ENCODE measurements around the gene UBE3D. TPM values are rescaled to one million over a fixed set of nuclear protein-coding genes. Genes with fewer than 3 reads are reported as not detected.

The UBE3D gene
- total and polyA plus RNA-seq, 2 donors (not counting 1 experiment from before 2014, with no cell fraction given): 3.3 to 11.5 TPM

DNA sequence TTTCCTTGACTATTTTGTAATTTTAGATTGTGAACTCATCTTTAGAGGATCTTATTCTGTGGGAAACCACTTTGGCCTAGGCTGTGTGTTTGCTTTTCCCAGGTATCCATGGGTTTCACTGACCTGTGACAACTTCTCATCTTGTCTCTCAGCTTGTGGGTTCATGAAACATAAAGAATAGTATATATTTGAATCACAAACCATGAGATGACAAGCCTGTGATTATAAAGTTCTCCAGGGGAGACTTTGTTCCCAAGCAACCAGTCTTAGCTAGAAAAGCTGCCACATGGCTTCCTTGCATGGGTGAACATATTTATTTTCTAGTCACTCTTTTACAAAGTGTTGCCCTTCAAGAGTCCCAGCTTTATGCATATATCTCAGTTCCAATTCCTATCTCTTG, 201.9 kb downstream of the UBE3D start:
- H3K9me3 Mint-ChIP-seq (ENCODE audit: insufficient read depth): peaks cover 2% of the 10 kb centered on the region
- Histone ChIP-seq H3K27me3 (replicated peaks in 1 of 4; ENCODE audit: control extremely low read depth in 1 of 4, control insufficient read depth in 3 of 4, insufficient read depth in 4 of 4, low read length in 3 of 4) (no peaks in the 10 kb centered on the region), H3K4me3 (ENCODE audit: control extremely low read depth in 1 of 5, extremely low read depth in 1 of 5, insufficient read depth in 1 of 5, low read depth in 2 of 5, low read length in 4 of 5) (no peak overlapping the region), H2AFZ (ENCODE audit: insufficient read depth, low read depth, low read length, poor library complexity, severe bottlenecking) (no peak overlapping the region), H3K27ac (ENCODE audit: low read length in 2 of 2) (no peak overlapping the region), H3K4me2 (replicated peaks; ENCODE audit: low read depth, low read length, poor library complexity, severe bottlenecking) (no peak overlapping the region), H3K79me2 (ENCODE audit: control insufficient read depth, insufficient read depth, low read length) (no peaks in the 10 kb centered on the region), H3K36me3 (replicated peaks in 1 of 2; ENCODE audit: control extremely low read depth in 1 of 2, control insufficient read depth in 1 of 2, extremely low read depth in 1 of 2, insufficient read depth in 2 of 2, low read length in 1 of 2) (no peaks in the 10 kb centered on the region), H3K9me3 (ENCODE audit: control extremely low read depth in 1 of 3, control insufficient read depth in 2 of 3, insufficient read depth in 1 of 3, low read length in 2 of 3) (no peaks in the 10 kb centered on the region), H4K20me1 (ENCODE audit: control insufficient read depth, insufficient read depth, low read length, poor library complexity, severe bottlenecking) (no peaks in the 10 kb centered on the region), H3K9ac (ENCODE audit: low read length) (no peak overlapping the region), H3K4me1 (ENCODE audit: control insufficient read depth in 2 of 2, insufficient read depth in 2 of 2, low read length in 2 of 2) (no peaks in the 10 kb centered on the region)
- intact Hi-C loops (cut with micrococcal nuclease): no loop called here
- CTCF ChIA-PET: no interaction called here
- no peaks in the 10 kb centered on the region for H3K4me1 Mint-ChIP-seq
- no peak overlapping the region for H3K4me3 Mint-ChIP-seq
- TF ChIP-seq, protein P1, sequence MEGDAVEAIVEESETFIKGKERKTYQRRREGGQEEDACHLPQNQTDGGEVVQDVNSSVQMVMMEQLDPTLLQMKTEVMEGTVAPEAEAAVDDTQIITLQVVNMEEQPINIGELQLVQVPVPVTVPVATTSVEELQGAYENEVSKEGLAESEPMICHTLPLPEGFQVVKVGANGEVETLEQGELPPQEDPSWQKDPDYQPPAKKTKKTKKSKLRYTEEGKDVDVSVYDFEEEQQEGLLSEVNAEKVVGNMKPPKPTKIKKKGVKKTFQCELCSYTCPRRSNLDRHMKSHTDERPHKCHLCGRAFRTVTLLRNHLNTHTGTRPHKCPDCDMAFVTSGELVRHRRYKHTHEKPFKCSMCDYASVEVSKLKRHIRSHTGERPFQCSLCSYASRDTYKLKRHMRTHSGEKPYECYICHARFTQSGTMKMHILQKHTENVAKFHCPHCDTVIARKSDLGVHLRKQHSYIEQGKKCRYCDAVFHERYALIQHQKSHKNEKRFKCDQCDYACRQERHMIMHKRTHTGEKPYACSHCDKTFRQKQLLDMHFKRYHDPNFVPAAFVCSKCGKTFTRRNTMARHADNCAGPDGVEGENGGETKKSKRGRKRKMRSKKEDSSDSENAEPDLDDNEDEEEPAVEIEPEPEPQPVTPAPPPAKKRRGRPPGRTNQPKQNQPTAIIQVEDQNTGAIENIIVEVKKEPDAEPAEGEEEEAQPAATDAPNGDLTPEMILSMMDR (IDR thresholded peaks at IDR 0.05): no peak
- TF ChIP-seq EZH2 (IDR thresholded peaks at IDR 0.05; ENCODE audit: borderline replicate concordance, insufficient read depth, low read depth, low read length, poor library complexity, severe bottlenecking): no peak
- DNase-seq (no peak), ATAC-seq (ENCODE audit: low read depth) (no peak)
- POLR2A ChIA-PET: no interaction called here
- H3K27ac Mint-ChIP-seq: no peak overlapping the region
- no peaks in the 10 kb centered on the region for H3K27me3 Mint-ChIP-seq

DNA sequence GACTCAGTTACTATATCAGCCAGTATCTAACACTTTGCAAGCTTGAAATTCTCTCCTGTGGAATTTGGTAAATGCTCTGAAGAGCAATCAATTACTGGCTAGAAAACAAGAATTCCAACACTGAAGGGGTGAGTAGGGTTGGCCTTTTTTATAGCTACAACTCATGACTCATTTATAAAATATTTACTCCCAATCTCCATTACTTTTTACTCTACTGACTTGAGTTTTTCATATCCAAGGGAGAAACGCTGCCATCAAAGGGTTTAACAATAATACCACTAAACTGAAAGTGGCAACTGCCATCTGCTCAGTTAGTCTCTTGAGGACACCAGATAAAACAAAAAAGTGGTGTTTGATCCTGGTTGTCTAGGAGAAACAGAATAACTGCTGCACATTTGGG, 203.1 kb downstream of the UBE3D start:
- Histone ChIP-seq H3K36me3 (replicated peaks in 1 of 2; ENCODE audit: control extremely low read depth in 1 of 2, control insufficient read depth in 1 of 2, extremely low read depth in 1 of 2, insufficient read depth in 2 of 2, low read length in 1 of 2) (no peaks in the 10 kb centered on the region), H3K27ac (ENCODE audit: low read length in 2 of 2) (no peak overlapping the region), H3K9me3 (ENCODE audit: control extremely low read depth in 1 of 3, control insufficient read depth in 2 of 3, insufficient read depth in 1 of 3, low read length in 2 of 3) (no peaks in the 10 kb centered on the region), H4K20me1 (ENCODE audit: control insufficient read depth, insufficient read depth, low read length, poor library complexity, severe bottlenecking) (no peaks in the 10 kb centered on the region), H3K79me2 (ENCODE audit: control insufficient read depth, insufficient read depth, low read length) (no peaks in the 10 kb centered on the region), H2AFZ (ENCODE audit: insufficient read depth, low read depth, low read length, poor library complexity, severe bottlenecking) (no peak overlapping the region), H3K9ac (ENCODE audit: low read length) (no peak overlapping the region), H3K27me3 (replicated peaks in 1 of 4; ENCODE audit: control extremely low read depth in 1 of 4, control insufficient read depth in 3 of 4, insufficient read depth in 4 of 4, low read length in 3 of 4) (no peaks in the 10 kb centered on the region), H3K4me1 (ENCODE audit: control insufficient read depth in 2 of 2, insufficient read depth in 2 of 2, low read length in 2 of 2) (no peaks in the 10 kb centered on the region), H3K4me2 (replicated peaks; ENCODE audit: low read depth, low read length, poor library complexity, severe bottlenecking) (no peak overlapping the region), H3K4me3 (ENCODE audit: control extremely low read depth in 1 of 5, extremely low read depth in 1 of 5, insufficient read depth in 1 of 5, low read depth in 2 of 5, low read length in 4 of 5) (no peak overlapping the region)
- POLR2A ChIA-PET: no interaction called here
- peaks cover 2% of the 10 kb centered on the region for H3K9me3 Mint-ChIP-seq (ENCODE audit: insufficient read depth)
- TF ChIP-seq, protein P1 (IDR thresholded peaks at IDR 0.05): no peak
- no peak for TF ChIP-seq EZH2 (IDR thresholded peaks at IDR 0.05; ENCODE audit: borderline replicate concordance, insufficient read depth, low read depth, low read length, poor library complexity, severe bottlenecking)
- no peak for DNase-seq
- ATAC-seq (ENCODE audit: low read depth): no peak
- intact Hi-C loops (cut with micrococcal nuclease): no loop called here
- H3K27ac Mint-ChIP-seq: no peak overlapping the region
- H3K4me1 Mint-ChIP-seq: no peaks in the 10 kb centered on the region
- CTCF ChIA-PET: no interaction called here
- WGBS (ENCODE audit: insufficient coverage): no CpG with 5 or more reads among the region's 1 CpG
- no peaks in the 10 kb centered on the region for H3K27me3 Mint-ChIP-seq
- no peak overlapping the region for H3K4me3 Mint-ChIP-seq

All from B cell (primary cell).